GM18868 (cell line): ENCODE data around the gene RILPL1.
"Not testable (repeated sequence)": the region's sequence is repeated elsewhere in the genome, so short reads cannot be mapped to it uniquely, and the experiment has no call there.

Experiments
- ATAC-seq: cut with Tn5 transposase; IDR thresholded peaks from one replicate; pipeline ENCODE4 v1.9.1; 2021; ENCODE audit warnings: mild to moderate bottlenecking, moderate library complexity; ENCODE audit not compliant: unreplicated experiment

Gene RILPL1

GRCh38 chr12:123433615-123434014 lies 99.9 kb downstream of the RILPL1 start:
- ATAC-seq, result no peak

- not testable (repeated sequence) for ATAC-seq
Measured at GRCh38 chr12:123431951-123432817, 101.3 kb downstream of the RILPL1 start.

- not testable (repeated sequence) for ATAC-seq
Measured at GRCh38 chr12:123429101-123429500, 104.4 kb downstream of the RILPL1 start.

GRCh38 chr12:123428591-123428990 lies 104.9 kb downstream of the RILPL1 start:
- no peak for ATAC-seq

- ATAC-seq, result peak; percentile 92
Measured at GRCh38 chr12:123427036-123427769, 106.3 kb downstream of the RILPL1 start.

GRCh38 chr12:123421314-123421713 lies 112.2 kb downstream of the RILPL1 start:
- no peak for ATAC-seq
